Colonic mucosa (tissue), 4 donors: ENCODE results near the gene HID1. TPM values are rescaled to one million over a fixed set of nuclear protein-coding genes. Genes with fewer than 3 reads are reported as not detected.
"Not testable (repeated sequence)": the region's sequence is repeated elsewhere in the genome, so short reads cannot be mapped to it uniquely, and the experiment has no call there.

Experiments used
- DNase-seq: peaks from one replicate; pipeline ENCODE4 v3.0.0-alpha.2; 2020
- H3K27ac ChIP-seq: fragments of 200-600 bp; one replicate; pipeline ENCODE4 v1.8.0; 2021
- H3K27me3 ChIP-seq: fragments of 200-600 bp; one replicate; pipeline ENCODE4 v1.8.0; 2021
- H3K36me3 ChIP-seq: fragments of 200-600 bp; one replicate; pipeline ENCODE4 v1.8.0; 2021
- H3K4me1 ChIP-seq: fragments of 200-600 bp; one replicate; pipeline ENCODE4 v1.8.0; 2021; ENCODE audit warnings: mild to moderate bottlenecking
- H3K4me3 ChIP-seq: fragments of 200-600 bp; one replicate; pipeline ENCODE4 v1.8.0; 2021
- H3K9ac ChIP-seq, 2 donors: one replicate each; pipeline ENCODE4 v1.7.0; 2013; ENCODE audit warnings: control low read depth in 2 of 2, low read depth in 2 of 2, low read length in 2 of 2
- H3K9me3 ChIP-seq: fragments of 200-600 bp; one replicate; pipeline ENCODE4 v1.8.0; 2021
- intact Hi-C: fragments of 100-400 bp; cut with DNase I; formaldehyde crosslinking; loops from one replicate; pipeline ENCODE4 v1.14.1; 2022
- total RNA-seq, 2 donors: library from RNA; stranded (reverse); fragmentation: NEBNext Ultra II Directional in 1 of 2; extraction: Animal tissue kit (Norgen Biotek cat#: 25700) in 1 of 2; gene quantifications; one replicate each; pipeline ENCODE4 v1.2.1, GENCODE V29; 2021
- TF ChIP-seq, protein P1 (sequence below): fragments of 200-600 bp; IDR thresholded peaks from one replicate; pipeline ENCODE4 v1.8.0; 2022; ENCODE audit warnings: antibody characterized with exemption, mild to moderate bottlenecking
- donor health status: healthy.
- donor health status: DM: no; HTN: no; CAD: no.
- donor health status: DM: no; HTN: no; CAD: no.

Gene HID1
- total RNA-seq, 2 donors from 2014 or later = 47.8 to 54.8 TPM

DNA sequence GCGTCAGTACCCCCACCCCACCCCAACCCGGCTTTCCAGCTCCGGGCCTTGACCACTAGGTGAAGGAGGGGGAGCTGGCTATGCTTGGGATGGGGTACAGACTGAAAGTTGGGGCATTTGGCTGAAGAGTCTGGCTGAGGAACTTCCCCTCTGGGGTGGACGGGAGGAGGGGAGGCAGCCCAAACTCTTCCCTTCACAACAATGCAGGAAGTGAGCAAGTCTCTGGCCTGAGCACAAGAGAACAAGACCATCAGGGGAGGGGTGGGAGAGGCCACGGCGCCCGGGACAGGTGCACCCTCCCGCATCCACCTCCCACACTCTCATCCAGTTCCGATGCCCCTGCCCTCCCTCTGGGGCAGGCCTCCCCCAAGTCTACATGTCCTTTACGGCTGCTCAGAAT is 55.1 kb downstream of the HID1 start:
- Histone ChIP-seq H3K36me3 (no peaks in the 10 kb centered on the region), H3K9ac (no peak overlapping the region), H3K4me3 (no peak overlapping the region), H3K4me1 (no peaks in the 10 kb centered on the region), H3K9me3 (no peaks in the 10 kb centered on the region), H3K27ac (no peak overlapping the region), H3K27me3 (peaks cover 31% of the 10 kb centered on the region)
- intact Hi-C loops = no loop called here
- no peak for DNase-seq
- TF ChIP-seq, protein P1, sequence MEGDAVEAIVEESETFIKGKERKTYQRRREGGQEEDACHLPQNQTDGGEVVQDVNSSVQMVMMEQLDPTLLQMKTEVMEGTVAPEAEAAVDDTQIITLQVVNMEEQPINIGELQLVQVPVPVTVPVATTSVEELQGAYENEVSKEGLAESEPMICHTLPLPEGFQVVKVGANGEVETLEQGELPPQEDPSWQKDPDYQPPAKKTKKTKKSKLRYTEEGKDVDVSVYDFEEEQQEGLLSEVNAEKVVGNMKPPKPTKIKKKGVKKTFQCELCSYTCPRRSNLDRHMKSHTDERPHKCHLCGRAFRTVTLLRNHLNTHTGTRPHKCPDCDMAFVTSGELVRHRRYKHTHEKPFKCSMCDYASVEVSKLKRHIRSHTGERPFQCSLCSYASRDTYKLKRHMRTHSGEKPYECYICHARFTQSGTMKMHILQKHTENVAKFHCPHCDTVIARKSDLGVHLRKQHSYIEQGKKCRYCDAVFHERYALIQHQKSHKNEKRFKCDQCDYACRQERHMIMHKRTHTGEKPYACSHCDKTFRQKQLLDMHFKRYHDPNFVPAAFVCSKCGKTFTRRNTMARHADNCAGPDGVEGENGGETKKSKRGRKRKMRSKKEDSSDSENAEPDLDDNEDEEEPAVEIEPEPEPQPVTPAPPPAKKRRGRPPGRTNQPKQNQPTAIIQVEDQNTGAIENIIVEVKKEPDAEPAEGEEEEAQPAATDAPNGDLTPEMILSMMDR = no peak

GRCh38 chr17:74916851-74917199 is 55.7 kb downstream of the HID1 start:
- Histone ChIP-seq H3K27ac (no peak overlapping the region), H3K36me3 (no peaks in the 10 kb centered on the region), H3K9me3 (no peaks in the 10 kb centered on the region), H3K9ac (no peak overlapping the region), H3K27me3 (peaks cover 25% of the 10 kb centered on the region), H3K4me3 (no peak overlapping the region), H3K4me1 (no peaks in the 10 kb centered on the region)
- DNase-seq = no peak
- TF ChIP-seq, protein P1 = no peak
- intact Hi-C loops = no loop called here

DNA sequence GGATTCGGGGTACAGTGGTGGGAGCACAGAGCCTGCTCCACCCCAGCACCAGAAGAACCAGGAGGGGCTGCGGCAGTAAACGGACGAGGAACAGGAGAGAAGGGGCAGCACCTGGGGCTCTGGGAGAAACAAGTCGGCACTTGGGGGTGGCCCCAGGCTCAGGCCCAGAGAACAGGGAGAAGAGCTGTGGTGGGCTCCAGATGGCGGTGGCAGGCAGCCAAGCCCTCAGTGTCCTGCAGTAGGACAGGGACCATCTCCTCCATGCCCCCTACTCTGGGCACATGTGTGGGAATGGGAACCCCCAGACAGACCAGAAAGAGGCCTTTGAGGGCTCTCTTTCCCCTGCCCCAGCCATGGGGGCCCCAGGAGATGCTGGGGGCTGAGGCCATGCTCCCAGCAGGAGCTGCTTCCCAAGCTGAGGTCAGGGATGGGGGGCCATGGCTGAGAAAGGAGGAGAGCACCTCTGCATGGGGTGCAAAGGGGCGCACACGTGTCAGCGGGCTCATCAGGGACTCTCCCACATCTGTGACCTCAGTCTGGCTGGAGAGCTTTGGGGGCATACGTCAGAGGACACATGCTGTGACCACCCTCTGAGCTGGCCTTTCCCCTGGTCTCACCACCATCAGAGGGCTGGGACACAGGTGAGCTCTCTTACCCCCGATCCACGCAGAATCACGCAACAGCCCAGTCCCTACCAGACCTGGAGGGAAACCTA is 56.3 kb downstream of the HID1 start:
- TF ChIP-seq, protein P1 = no peak
- intact Hi-C loops = no loop called here
- H3K4me1 ChIP-seq = no peaks in the 10 kb centered on the region
- H3K4me3 ChIP-seq = no peak overlapping the region
- H3K9me3 ChIP-seq = no peaks in the 10 kb centered on the region
- DNase-seq = no peak
- no peaks in the 10 kb centered on the region for H3K36me3 ChIP-seq
- no peak overlapping the region for H3K27ac ChIP-seq
- no peak overlapping the region for H3K9ac ChIP-seq
- H3K27me3 ChIP-seq = peaks cover 20% of the 10 kb centered on the region

- H3K36me3 ChIP-seq, H3K9ac ChIP-seq, H3K9me3 ChIP-seq, H3K27me3 ChIP-seq, DNase-seq, H3K4me1 ChIP-seq, H3K4me3 ChIP-seq, H3K27ac ChIP-seq, intact Hi-C loops: not testable (repeated sequence)
Measured at GRCh38 chr17:74911423-74911822, 61.1 kb downstream of the HID1 start.

DNA sequence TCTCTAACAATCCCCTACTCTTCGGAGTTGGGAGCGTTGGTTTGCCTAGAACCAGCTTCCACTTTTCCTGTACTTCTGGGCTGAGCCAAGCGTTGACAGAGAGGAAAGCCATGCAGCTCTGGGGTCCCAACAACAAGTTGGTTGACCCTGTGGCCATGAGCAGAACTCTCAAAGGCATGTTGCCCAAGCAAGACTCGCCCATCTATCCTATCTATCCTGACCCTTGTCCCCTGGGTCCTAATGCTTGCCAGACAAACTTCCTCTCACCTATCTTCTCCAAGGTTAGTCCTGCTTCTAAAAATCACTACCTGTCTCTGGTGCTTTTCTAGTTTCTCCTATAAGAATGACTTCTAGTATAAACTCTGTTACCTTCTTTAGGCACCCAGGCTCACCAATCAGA is 63.5 kb downstream of the HID1 start:
- H3K27me3 ChIP-seq, H3K27ac ChIP-seq, H3K9ac ChIP-seq, DNase-seq, H3K9me3 ChIP-seq, intact Hi-C loops, H3K4me1 ChIP-seq, H3K36me3 ChIP-seq, H3K4me3 ChIP-seq: not testable (repeated sequence)

- Histone ChIP-seq H3K27me3 (no peaks in the 10 kb centered on the region), H3K27ac (no peak overlapping the region), H3K4me3 (no peak overlapping the region), H3K9me3 (no peaks in the 10 kb centered on the region), H3K36me3 (no peaks in the 10 kb centered on the region), H3K9ac (no peak overlapping the region), H3K4me1 (no peaks in the 10 kb centered on the region)
- no peak for DNase-seq
- TF ChIP-seq, protein P1 = no peak
- intact Hi-C loops = no loop called here
Measured at GRCh38 chr17:74907012-74907411, 65.5 kb downstream of the HID1 start.

DNA sequence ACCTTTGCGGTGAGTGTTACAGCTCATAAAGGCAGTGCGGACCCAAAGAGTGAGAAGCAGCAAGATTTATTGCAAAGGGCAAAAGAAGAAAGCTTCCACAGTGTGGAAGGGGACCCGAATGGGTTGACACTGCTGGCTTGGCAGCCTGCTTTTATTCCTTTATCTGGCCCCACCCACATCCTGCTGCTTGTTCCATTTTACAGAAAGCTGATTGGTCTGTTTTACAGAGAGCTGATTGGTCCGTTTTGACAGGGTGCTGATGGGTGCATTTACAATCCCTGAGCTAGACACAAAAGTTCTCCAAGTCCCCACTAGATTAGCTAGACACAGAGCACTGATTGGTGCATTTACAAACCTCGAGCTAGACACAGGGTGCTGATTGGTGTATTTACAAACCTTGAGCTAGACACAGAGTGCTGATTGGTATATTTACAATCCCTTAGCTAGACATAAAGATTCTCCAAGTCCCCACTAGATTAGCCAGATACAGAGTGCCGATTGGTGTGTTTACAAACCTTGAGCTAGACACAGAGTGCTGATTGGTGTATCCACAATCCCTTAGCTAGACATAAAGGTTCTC is 66.3 kb downstream of the HID1 start:
- not testable (repeated sequence) for DNase-seq

More for the DNA sequence above, 66.3 kb downstream of the HID1 start:
- H3K9me3 ChIP-seq, H3K27ac ChIP-seq, H3K27me3 ChIP-seq, H3K4me1 ChIP-seq, intact Hi-C loops, H3K4me3 ChIP-seq, H3K36me3 ChIP-seq, H3K9ac ChIP-seq: not testable (repeated sequence)
